PC-3 (cell line): ENCODE results near the gene ZSCAN1. TPM values are rescaled to one million over a fixed set of nuclear protein-coding genes. Genes with fewer than 3 reads are reported as not detected.

ENCODE experiments used
- ATAC-seq: fragments of 200-7000 bp; cut with Tn5 transposase; 2 replicates; pipeline ENCODE4 v1.9.1; 2020; ENCODE audit warnings: mild to moderate bottlenecking, moderate library complexity
- BruUV-seq: library from RNA; stranded (reverse); fragments of 400-500 nt; replicated peaks from 2 replicates; lab custom pipeline; 2021; lab: Mats Ljungman, UMichigan
- CTCF ChIA-PET: fragments of 300-600 bp; sonication (Branson Sonifier 250); formaldehyde crosslinking; loops from one replicate; lab custom pipeline; 2022; ENCODE audit warnings: antibody characterized with exemption; lab: Charles Lee
- POLR2A ChIA-PET: fragments of 300-600 bp; sonication (Branson Sonifier 250); formaldehyde crosslinking; loops from one replicate; lab custom pipeline; 2022; ENCODE audit warnings: antibody characterized with exemption; ENCODE audit not compliant: unreplicated experiment; lab: Charles Lee
- DNase-seq: peaks from one replicate; pipeline ENCODE4 v3.0.0-alpha.2; 2015
- H2AFZ ChIP-seq: fragments of 300-600 bp; sonication (generic); 2 replicates; pipeline ENCODE4 v1.6.0; 2016; ENCODE audit warnings: antibody characterized with exemption, low read length
- H3F3A ChIP-seq: fragments of 300-600 bp; sonication (generic); one replicate; pipeline ENCODE4 v1.6.0; 2017; ENCODE audit warnings: antibody characterized with exemption, low read length, control low read depth, mild to moderate bottlenecking; ENCODE audit not compliant: unreplicated experiment
- H3K27ac ChIP-seq: fragments of 300-600 bp; sonication (generic); 2 replicates; pipeline ENCODE4 v1.5.1; 2016; ENCODE audit warnings: mild to moderate bottlenecking, low read length
- H3K27me3 ChIP-seq: fragments of 300-600 bp; sonication (generic); 2 replicates; pipeline ENCODE4 v1.6.1; 2016; ENCODE audit warnings: low read length, mixed read lengths
- H3K36me3 ChIP-seq: fragments of 300-600 bp; sonication (generic); 2 replicates; pipeline ENCODE4 v1.6.1; 2016; ENCODE audit warnings: low read depth, mixed run types, low read length, mixed read lengths
- H3K4me1 ChIP-seq: fragments of 300-600 bp; sonication (generic); 2 replicates; pipeline ENCODE4 v1.5.1; 2016; ENCODE audit warnings: low read length; ENCODE audit not compliant: insufficient read depth
- H3K4me2 ChIP-seq: fragments of 300-600 bp; sonication (generic); 2 replicates; pipeline ENCODE4 v1.6.0; 2016; ENCODE audit warnings: low read length
- H3K4me3 ChIP-seq: fragments of 300-600 bp; sonication (generic); 2 replicates; pipeline ENCODE4 v1.5.1; 2016; ENCODE audit warnings: mild to moderate bottlenecking, low read length, mixed read lengths
- H3K79me2 ChIP-seq: fragments of 300-600 bp; sonication (generic); 2 replicates; pipeline ENCODE4 v1.6.1; 2017; ENCODE audit warnings: low read length, mixed read lengths
- H3K9ac ChIP-seq: fragments of 300-600 bp; sonication (generic); 2 replicates; pipeline ENCODE4 v1.6.0; 2016; ENCODE audit warnings: mild to moderate bottlenecking, low read length
- H3K9me2 ChIP-seq: fragments of 300-600 bp; sonication (generic); replicated peaks from 2 replicates; pipeline ENCODE4 v1.6.1; 2016; ENCODE audit warnings: mixed run types, low read length, mixed read lengths
- H3K9me3 ChIP-seq: fragments of 300-600 bp; sonication (generic); 2 replicates; pipeline ENCODE4 v1.6.1; 2016; ENCODE audit warnings: low read length, mixed read lengths
- H4K20me1 ChIP-seq: fragments of 300-600 bp; sonication (generic); 2 replicates; pipeline ENCODE4 v1.6.1; 2016; ENCODE audit warnings: low read length, mixed read lengths
- CTCF ChIP-seq: fragments of 300-600 bp; sonication (generic); conservative IDR thresholded peaks from 2 replicates; pipeline ENCODE4 v1.5.1; 2017; ENCODE audit warnings: antibody characterized with exemption, low read depth, mild to moderate bottlenecking, low read length
- EZH2 ChIP-seq: fragments of 300-600 bp; sonication (generic); IDR thresholded peaks from one replicate; pipeline ENCODE4 v1.6.1; 2017; ENCODE audit warnings: antibody characterized with exemption, mild to moderate bottlenecking, low read length; ENCODE audit not compliant: unreplicated experiment
- EZH2phosphoT487 ChIP-seq: fragments of 300-600 bp; sonication (generic); IDR thresholded peaks from 2 replicates; pipeline ENCODE4 v1.6.1; 2018; ENCODE audit warnings: mild to moderate bottlenecking, antibody characterized with exemption, low read length, borderline replicate concordance
- intact Hi-C: fragments of 100-400 bp; cut with micrococcal nuclease; formaldehyde crosslinking; loops from 2 replicates; pipeline ENCODE4 v1.9.0; 2023
- total RNA-seq: library from RNA; depleted of rRNA; stranded (reverse); fragments of >200 nt; gene quantifications from 2 replicates; pipeline ENCODE4 v1.2.3, GENCODE V29; 2014

Gene ZSCAN1
- total RNA-seq, 1 experiment from 2014 or later, result not detected

GRCh38 chr19:58035863-58036262 is 2.0 kb downstream of the ZSCAN1 start:
- BruUV-seq, result no TSS peak
- Histone ChIP-seq H3K9ac (no peak overlapping the region), H3K4me3 (no peak overlapping the region), H3K9me3 (peaks cover 32% of the 10 kb centered on the region), H3K27me3 (no peaks in the 10 kb centered on the region), H4K20me1 (no peaks in the 10 kb centered on the region), H3F3A (no peaks in the 10 kb centered on the region), H3K27ac (no peak overlapping the region), H3K4me1 (no peaks in the 10 kb centered on the region), H3K79me2 (no peaks in the 10 kb centered on the region), H3K36me3 (no peaks in the 10 kb centered on the region; the same call in 1 of the 2 replicates), H3K9me2 (no peaks in the 10 kb centered on the region), H3K4me2 (no peak overlapping the region), H2AFZ (no peak overlapping the region)
- CTCF ChIA-PET, result no interaction called here
- DNase-seq (no peak), ATAC-seq (no peak)
- TF ChIP-seq CTCF (no peak), EZH2 (no peak), EZH2phosphoT487 (no peak)
- POLR2A ChIA-PET, result no interaction called here
- intact Hi-C loops, result no loop called here

- intact Hi-C loops, result no loop called here
- Histone ChIP-seq H3K4me3 (no peak overlapping the region), H3K9me2 (no peaks in the 10 kb centered on the region), H3K4me2 (no peak overlapping the region), H3K9ac (no peak overlapping the region), H3K36me3 (no peaks in the 10 kb centered on the region; the same call in 1 of the 2 replicates), H3K4me1 (no peaks in the 10 kb centered on the region), H2AFZ (no peak overlapping the region), H3K79me2 (no peaks in the 10 kb centered on the region), H3F3A (no peaks in the 10 kb centered on the region), H3K27me3 (no peaks in the 10 kb centered on the region), H4K20me1 (no peaks in the 10 kb centered on the region), H3K27ac (no peak overlapping the region), H3K9me3 (peaks cover 35% of the 10 kb centered on the region)
- no TSS peak for BruUV-seq
- no peak for DNase-seq
- POLR2A ChIA-PET, result no interaction called here
- TF ChIP-seq CTCF (no peak), EZH2phosphoT487 (no peak)
- no peak for ATAC-seq
- CTCF ChIA-PET, result no interaction called here
Measured at GRCh38 chr19:58037927-58038687, 4.3 kb downstream of the ZSCAN1 start.

- no peaks in the 10 kb centered on the region for H4K20me1 ChIP-seq
- intact Hi-C loops, result no loop called here
- H3K9ac ChIP-seq, result no peak overlapping the region
- no peaks in the 10 kb centered on the region; the same call in 1 of the 2 replicates for H3K36me3 ChIP-seq
- no peaks in the 10 kb centered on the region for H3K27me3 ChIP-seq
- ChIA-PET POLR2A (no interaction called here), CTCF (no interaction called here)
- no peaks in the 10 kb centered on the region for H3K9me2 ChIP-seq
- H3K79me2 ChIP-seq, result no peaks in the 10 kb centered on the region
- TF ChIP-seq CTCF, result no peak
- no peak for TF ChIP-seq EZH2
- no peak for TF ChIP-seq EZH2phosphoT487
- no TSS peak for BruUV-seq
- no peak overlapping the region for H3K4me3 ChIP-seq
- H3K9me3 ChIP-seq, result peaks cover 34% of the 10 kb centered on the region
- no peaks in the 10 kb centered on the region for H3K4me1 ChIP-seq
- H3F3A ChIP-seq, result no peaks in the 10 kb centered on the region
- no peak overlapping the region for H3K4me2 ChIP-seq
- no peak overlapping the region for H3K27ac ChIP-seq
- ATAC-seq (no peak), DNase-seq (no peak)
- H2AFZ ChIP-seq, result no peak overlapping the region
Measured at GRCh38 chr19:58038688-58039204, 4.9 kb downstream of the ZSCAN1 start.
